Measurements from ENCODE around the gene DNM3. TPM values are rescaled to one million over a fixed set of nuclear protein-coding genes. Genes with fewer than 3 reads are reported as not detected.

The DNM3 gene
- total RNA-seq, 1 experiment from 2014 or later = 2.7 TPM

DNA sequence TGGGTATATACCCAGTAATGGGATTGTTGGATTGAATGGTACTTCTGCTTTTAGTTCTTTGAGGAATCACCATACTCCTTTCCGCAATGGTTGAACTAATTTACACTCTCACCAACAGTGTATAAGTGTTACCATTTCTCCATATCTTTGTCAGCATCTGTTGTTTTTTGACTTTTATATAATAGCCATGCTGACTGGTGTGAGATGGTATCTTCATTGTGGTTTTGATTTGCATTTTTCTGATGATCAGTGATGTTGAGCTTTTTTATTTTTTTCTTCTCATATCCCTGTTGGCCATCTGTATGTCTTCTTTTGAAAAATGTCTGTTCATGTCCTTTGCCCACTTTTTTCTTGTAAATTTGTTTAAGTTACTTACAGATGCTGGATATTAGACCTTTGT, 14.1 kb downstream of the DNM3 start:
- no peak overlapping the region for H2BK5ac ChIP-seq (ENCODE audit: insufficient read length, low read length)
- no peak overlapping the region for H4K8ac ChIP-seq (replicated peaks; ENCODE audit: insufficient read length, low read depth, low read length)
- Mint-ChIP-seq H3K4me3 (no peak overlapping the region), H3K9me3 (no peaks in the 10 kb centered on the region), H3K36me3 (ENCODE audit: insufficient read depth in 1 of 3, low read depth in 3 of 3) (no peaks in the 10 kb centered on the region; a peak in 1 of 7 replicates), H3K27ac (no peak overlapping the region), H3K4me1 (peaks cover 2 to 3% of the 10 kb centered on the region in 2 experiments; a peak in 1 of 4 replicates), H3K27me3 (ENCODE audit: low read depth) (no peaks in the 10 kb centered on the region)
- WGBS (ENCODE audit: extremely low coverage, insufficient read length, low lambda C conversion rate) = no CpG with 5 or more reads among the region's 1 CpG
- no peak overlapping the region for H2BK12ac ChIP-seq (ENCODE audit: insufficient read length, low read depth, low read length)
- H2BK15ac ChIP-seq (ENCODE audit: low read depth, low read length) = no peak overlapping the region
- no peak overlapping the region for H3K9ac ChIP-seq (ENCODE audit: extremely low read depth, insufficient read length, low read length)
- H3T11ph ChIP-seq (ENCODE audit: low read length) = no peak overlapping the region
- no peak overlapping the region for H3K4me2 ChIP-seq (ENCODE audit: insufficient read depth, insufficient read length, low read length)
- no peaks in the 10 kb centered on the region for H3K79me1 ChIP-seq (ENCODE audit: insufficient read depth, low read depth, low read length, poor library complexity, severe bottlenecking)
- no peaks in the 10 kb centered on the region for H4K20me1 ChIP-seq (ENCODE audit: control insufficient read depth, insufficient read depth, insufficient read length)
- H2BK20ac ChIP-seq (ENCODE audit: low read depth, low read length, poor library complexity, severe bottlenecking) = no peak overlapping the region
- H2BK120ac ChIP-seq (ENCODE audit: low read depth, low read length, poor library complexity, severe bottlenecking) = no peak overlapping the region
- H2AK5ac ChIP-seq (ENCODE audit: insufficient read length, low read length) = no peak overlapping the region
- no peak for DNase-seq
- no peak overlapping the region for H4K91ac ChIP-seq (ENCODE audit: insufficient read length, low read depth, low read length)
- H3K4ac ChIP-seq (ENCODE audit: low read depth, low read length) = no peak overlapping the region
- H3K9me3 ChIP-seq (ENCODE audit: control insufficient read depth, low read depth, low read length) = no peaks in the 10 kb centered on the region
- H3K56ac ChIP-seq (ENCODE audit: insufficient read length, low read depth, low read length) = no peak overlapping the region
- no peak overlapping the region for H3K18ac ChIP-seq (ENCODE audit: insufficient read length, low read depth, low read length)
- H3K4me1 ChIP-seq (ENCODE audit: insufficient read depth, low read length) = 0 out of 2 replicates have a peak, but pooled peaks cover 2% of the 10 kb centered on the region
- TF ChIP-seq, protein P1, sequence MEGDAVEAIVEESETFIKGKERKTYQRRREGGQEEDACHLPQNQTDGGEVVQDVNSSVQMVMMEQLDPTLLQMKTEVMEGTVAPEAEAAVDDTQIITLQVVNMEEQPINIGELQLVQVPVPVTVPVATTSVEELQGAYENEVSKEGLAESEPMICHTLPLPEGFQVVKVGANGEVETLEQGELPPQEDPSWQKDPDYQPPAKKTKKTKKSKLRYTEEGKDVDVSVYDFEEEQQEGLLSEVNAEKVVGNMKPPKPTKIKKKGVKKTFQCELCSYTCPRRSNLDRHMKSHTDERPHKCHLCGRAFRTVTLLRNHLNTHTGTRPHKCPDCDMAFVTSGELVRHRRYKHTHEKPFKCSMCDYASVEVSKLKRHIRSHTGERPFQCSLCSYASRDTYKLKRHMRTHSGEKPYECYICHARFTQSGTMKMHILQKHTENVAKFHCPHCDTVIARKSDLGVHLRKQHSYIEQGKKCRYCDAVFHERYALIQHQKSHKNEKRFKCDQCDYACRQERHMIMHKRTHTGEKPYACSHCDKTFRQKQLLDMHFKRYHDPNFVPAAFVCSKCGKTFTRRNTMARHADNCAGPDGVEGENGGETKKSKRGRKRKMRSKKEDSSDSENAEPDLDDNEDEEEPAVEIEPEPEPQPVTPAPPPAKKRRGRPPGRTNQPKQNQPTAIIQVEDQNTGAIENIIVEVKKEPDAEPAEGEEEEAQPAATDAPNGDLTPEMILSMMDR (conservative IDR thresholded peaks at IDR 0.05) = no peak
- no peaks in the 10 kb centered on the region for H3K79me2 ChIP-seq (ENCODE audit: insufficient read depth, low read length)
- no peaks in the 10 kb centered on the region for H3K23me2 ChIP-seq (ENCODE audit: insufficient read length, low read depth, low read length, poor library complexity, severe bottlenecking)
- no peak overlapping the region for H4K5ac ChIP-seq (ENCODE audit: insufficient read length, low read depth, low read length)
- no peak overlapping the region for H3K23ac ChIP-seq (ENCODE audit: insufficient read length, low read depth, low read length)
- H2AFZ ChIP-seq (ENCODE audit: low read length) = no peak overlapping the region
- no peak overlapping the region for H3K27ac ChIP-seq (ENCODE audit: insufficient read length, low read depth, low read length)
- no peaks in the 10 kb centered on the region for H3K27me3 ChIP-seq (ENCODE audit: insufficient read depth, low read length)
- no peak overlapping the region for H3K14ac ChIP-seq (ENCODE audit: insufficient read depth, low read length)
